ENCODE results near the gene DEAF1.

The DEAF1 gene

GRCh38 chr11:611001-611996 is 83.7 kb downstream of the DEAF1 start:
- no peak for DNase-seq (ENCODE audit: low read depth)

- DNase-seq (ENCODE audit: low read depth), result no peak
Measured at GRCh38 chr11:610146-610801, 84.7 kb downstream of the DEAF1 start.

- DNase-seq (ENCODE audit: low read depth), result no peak
Measured at GRCh38 chr11:609341-609811, 85.6 kb downstream of the DEAF1 start.

GRCh38 chr11:608791-609251 is 86.2 kb downstream of the DEAF1 start:
- no peak for DNase-seq (ENCODE audit: low read depth)

- no peak for DNase-seq (ENCODE audit: low read depth)
Measured at GRCh38 chr11:607971-608659, 86.9 kb downstream of the DEAF1 start.

- DNase-seq (ENCODE audit: low read depth), result no peak
Measured at GRCh38 chr11:607020-607780, 87.8 kb downstream of the DEAF1 start.

GRCh38 chr11:606245-606644 is 88.8 kb downstream of the DEAF1 start:
- no peak for DNase-seq (ENCODE audit: low read depth)

GRCh38 chr11:605286-606129 is 89.5 kb downstream of the DEAF1 start:
- DNase-seq (ENCODE audit: low read depth), result no peak

GRCh38 chr11:603154-603553 is 91.9 kb downstream of the DEAF1 start:
- DNase-seq (ENCODE audit: low read depth), result no peak

- no peak for DNase-seq (ENCODE audit: low read depth)
Measured at GRCh38 chr11:601573-602245, 93.3 kb downstream of the DEAF1 start.

GRCh38 chr11:598005-598680 is 96.9 kb downstream of the DEAF1 start:
- DNase-seq (ENCODE audit: low read depth), result no peak

- no peak for DNase-seq (ENCODE audit: low read depth)
Measured at GRCh38 chr11:597166-597725, 97.8 kb downstream of the DEAF1 start.

GRCh38 chr11:596374-596773 is 98.6 kb downstream of the DEAF1 start:
- DNase-seq (ENCODE audit: low read depth), result no peak

- no peak for DNase-seq (ENCODE audit: low read depth)
Measured at GRCh38 chr11:595400-595799, 99.6 kb downstream of the DEAF1 start.
